Measurements from ENCODE around the gene SPTAN1.

DNA sequence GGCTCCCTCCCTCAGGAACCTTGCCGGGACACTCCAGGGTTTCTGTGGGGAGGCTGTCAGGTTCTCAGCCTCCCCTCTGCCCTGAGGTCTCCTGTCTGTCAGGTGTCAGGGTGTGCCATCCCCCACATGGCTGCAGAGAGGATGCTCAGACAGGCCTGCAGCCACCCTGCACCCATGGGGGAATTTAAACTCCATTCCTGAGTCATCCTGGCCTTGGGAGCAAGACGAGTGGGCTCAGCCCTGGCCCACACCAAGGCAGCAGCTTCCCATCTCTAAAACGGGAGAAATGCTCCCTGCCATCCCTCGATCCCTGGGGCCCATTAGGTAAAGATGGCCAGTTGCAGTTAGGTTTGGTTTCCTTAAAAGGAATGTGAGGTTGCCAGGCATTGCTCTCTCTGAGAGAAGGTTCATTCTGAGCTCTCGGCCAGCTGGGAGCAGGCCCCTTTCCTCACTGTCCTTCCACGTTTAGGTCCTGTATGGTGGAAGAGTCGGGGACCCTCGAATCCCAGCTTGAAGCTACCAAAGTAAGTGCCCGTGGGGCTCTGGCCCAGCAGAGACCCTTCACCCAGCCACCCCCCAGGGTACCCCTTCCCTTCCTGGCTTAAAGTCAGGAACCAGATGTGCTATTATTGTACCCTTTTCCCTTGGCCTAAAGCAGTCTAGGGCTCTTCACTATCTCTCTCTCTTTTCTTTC, 77.6 kb downstream of the SPTAN1 start:
- TF ChIP-seq, protein P1, sequence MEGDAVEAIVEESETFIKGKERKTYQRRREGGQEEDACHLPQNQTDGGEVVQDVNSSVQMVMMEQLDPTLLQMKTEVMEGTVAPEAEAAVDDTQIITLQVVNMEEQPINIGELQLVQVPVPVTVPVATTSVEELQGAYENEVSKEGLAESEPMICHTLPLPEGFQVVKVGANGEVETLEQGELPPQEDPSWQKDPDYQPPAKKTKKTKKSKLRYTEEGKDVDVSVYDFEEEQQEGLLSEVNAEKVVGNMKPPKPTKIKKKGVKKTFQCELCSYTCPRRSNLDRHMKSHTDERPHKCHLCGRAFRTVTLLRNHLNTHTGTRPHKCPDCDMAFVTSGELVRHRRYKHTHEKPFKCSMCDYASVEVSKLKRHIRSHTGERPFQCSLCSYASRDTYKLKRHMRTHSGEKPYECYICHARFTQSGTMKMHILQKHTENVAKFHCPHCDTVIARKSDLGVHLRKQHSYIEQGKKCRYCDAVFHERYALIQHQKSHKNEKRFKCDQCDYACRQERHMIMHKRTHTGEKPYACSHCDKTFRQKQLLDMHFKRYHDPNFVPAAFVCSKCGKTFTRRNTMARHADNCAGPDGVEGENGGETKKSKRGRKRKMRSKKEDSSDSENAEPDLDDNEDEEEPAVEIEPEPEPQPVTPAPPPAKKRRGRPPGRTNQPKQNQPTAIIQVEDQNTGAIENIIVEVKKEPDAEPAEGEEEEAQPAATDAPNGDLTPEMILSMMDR (conservative IDR thresholded peaks at IDR 0.05; ENCODE audit: low read depth, low read length), result no peak
- no peak for TF ChIP-seq MAFK (IDR thresholded peaks at IDR 0.05; ENCODE audit: low read depth, low read length)
- TF ChIP-seq RFX5 (IDR thresholded peaks at IDR 0.05; ENCODE audit: low read depth, low read length), result no peak
- TF ChIP-seq CHD1 (IDR thresholded peaks at IDR 0.05; ENCODE audit: low read depth, low read length), result no peak
- no peak for TF ChIP-seq POLR2A (IDR thresholded peaks at IDR 0.05; ENCODE audit: low read depth, low read length)
- TF ChIP-seq BHLHE40 (IDR thresholded peaks at IDR 0.05; ENCODE audit: low read depth, low read length), result no peak
